ENCODE results near the gene PECR. TPM values are rescaled to one million over a fixed set of nuclear protein-coding genes. Genes with fewer than 3 reads are reported as not detected.
"Not testable (repeated sequence)": the region's sequence is repeated elsewhere in the genome, so short reads cannot be mapped to it uniquely, and the experiment has no call there.

Gene PECR
- total RNA-seq, 2 experiments from 2014 or later, result 17.0 to 20.8 TPM

GRCh38 chr2:216006164-216006663, 75.4 kb downstream of the PECR start:
- intact Hi-C loops (cut with DNase I, micrococcal nuclease), result no loop called here
- ChIA-PET CTCF (interaction anchor here (0.6 to 3.9 kb wide), 8 partner anchors 10 to 96 kb away, joined by 3 to 18 read pairs (median 4); no protein-coding TSS in a partner anchor), POLR2A (interaction anchor here (0.6 to 1.3 kb wide), 2 partner anchors 10 to 59 kb away, joined by 4 read pairs; no protein-coding TSS in a partner anchor)
- Mint-ChIP-seq H3K36me3 (ENCODE audit: low read depth) (no peaks in the 10 kb centered on the region), H3K4me3 (peak overlapping the region; percentile 42), H3K9me3 (ENCODE audit: low read depth) (no peaks in the 10 kb centered on the region), H3K4me1 (peaks cover 50% of the 10 kb centered on the region), H3K27me3 (no peaks in the 10 kb centered on the region), H3K27ac (peak overlapping the region; percentile 85)
- DNase-seq (peak; percentile 73), ATAC-seq (peak; percentile 60)

DNA sequence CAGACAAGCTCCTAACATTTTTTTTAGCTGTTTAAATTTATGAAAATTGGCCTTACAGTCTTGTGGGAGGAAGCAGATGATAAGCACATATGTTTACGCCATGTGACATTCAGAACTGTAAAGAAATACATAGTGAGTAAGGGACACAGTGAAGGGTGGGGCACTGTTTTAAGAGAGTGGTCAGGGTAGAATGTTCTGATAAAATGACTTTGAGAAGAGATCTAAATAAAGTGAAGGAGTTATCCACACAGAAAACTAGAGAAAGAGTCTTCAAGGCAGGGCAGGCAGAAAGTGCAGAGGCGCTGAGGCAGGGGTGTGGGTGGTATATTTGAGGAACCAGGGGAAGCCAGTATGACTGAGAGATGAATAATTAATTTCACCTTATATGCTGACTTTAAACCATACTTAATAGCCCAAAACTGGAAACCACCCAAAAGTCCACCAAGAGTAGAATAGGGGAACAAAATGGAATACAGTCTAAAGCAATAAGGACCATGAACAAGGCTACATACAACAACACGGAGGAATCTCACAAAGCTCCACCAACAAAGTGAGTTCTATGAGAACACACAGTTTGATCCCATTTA, 76.8 kb downstream of the PECR start:
- Mint-ChIP-seq H3K9me3 (ENCODE audit: low read depth) (no peaks in the 10 kb centered on the region), H3K27ac (peak overlapping the region; percentile 79), H3K4me3 (peak overlapping the region; percentile 9), H3K27me3 (no peaks in the 10 kb centered on the region), H3K4me1 (peaks cover 48% of the 10 kb centered on the region), H3K36me3 (ENCODE audit: low read depth) (no peaks in the 10 kb centered on the region)
- intact Hi-C loops (cut with DNase I, micrococcal nuclease), result no loop called here
- POLR2A ChIA-PET, result interaction anchor here (0.6 to 1.0 kb wide), 2 partner anchors 28 to 162 kb away, joined by 3 read pairs; no protein-coding TSS in a partner anchor
- ATAC-seq (peak; percentile 45), DNase-seq (peak; percentile 52)
- CTCF ChIA-PET, result interaction anchor here (1.0 to 3.9 kb wide), 5 partner anchors 11 to 40 kb away, joined by 3 to 18 read pairs (median 4); no protein-coding TSS in a partner anchor

GRCh38 chr2:216003876-216004696, 77.5 kb downstream of the PECR start:
- no peaks in the 10 kb centered on the region for H3K36me3 Mint-ChIP-seq (ENCODE audit: low read depth)
- no peaks in the 10 kb centered on the region for H3K9me3 Mint-ChIP-seq (ENCODE audit: low read depth)
- H3K27me3 Mint-ChIP-seq, result no peaks in the 10 kb centered on the region
- H3K27ac Mint-ChIP-seq, result peak overlapping the region; percentile 79
- no peak for ATAC-seq
- no peak overlapping the region for H3K4me3 Mint-ChIP-seq
- intact Hi-C loops (cut with DNase I, micrococcal nuclease), result no loop called here
- DNase-seq, result no peak
- ChIA-PET CTCF (interaction anchor here (1.0 to 3.9 kb wide), 4 partner anchors 12 to 39 kb away, joined by 3 to 18 read pairs (median 8); no protein-coding TSS in a partner anchor), POLR2A (interaction anchor here (0.6 to 1.0 kb wide), 2 partner anchors 28 to 163 kb away, joined by 3 read pairs; no protein-coding TSS in a partner anchor)
- peaks cover 48% of the 10 kb centered on the region for H3K4me1 Mint-ChIP-seq

DNA sequence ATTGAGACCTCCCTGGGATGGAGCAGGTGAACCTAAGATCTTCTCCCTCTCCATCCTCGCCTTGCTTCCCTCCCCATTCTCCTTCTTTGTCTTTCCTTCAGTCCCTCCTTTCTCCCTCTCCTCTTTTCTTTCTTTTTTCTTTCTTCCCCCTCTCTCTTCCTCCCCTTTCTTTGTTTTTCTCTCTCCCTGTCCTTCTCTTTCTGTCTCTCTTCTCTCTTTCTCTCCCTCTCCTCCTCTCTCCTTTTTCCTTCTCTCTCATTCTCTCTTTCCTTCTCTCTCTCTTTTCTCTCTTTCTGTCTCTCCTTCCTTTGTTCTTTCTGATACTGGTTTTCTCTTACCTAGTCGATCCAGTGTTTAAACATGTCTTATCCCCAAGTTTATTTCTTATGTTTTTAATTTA, 78.9 kb downstream of the PECR start:
- Mint-ChIP-seq H3K27ac (peak overlapping the region; percentile 62), H3K27me3 (no peaks in the 10 kb centered on the region), H3K4me3 (no peak overlapping the region), H3K4me1 (peaks cover 44% of the 10 kb centered on the region), H3K36me3 (ENCODE audit: low read depth) (peaks cover under 1% of the 10 kb centered on the region), H3K9me3 (ENCODE audit: low read depth) (no peaks in the 10 kb centered on the region)
- DNase-seq, result no peak
- intact Hi-C loops (cut with DNase I, micrococcal nuclease), result no loop called here
- CTCF ChIA-PET, result interaction anchor here (0.5 to 1.6 kb wide), 5 partner anchors 11 to 1754 kb away, joined by 3 to 5 read pairs (median 4); no protein-coding TSS in a partner anchor
- POLR2A ChIA-PET, result no interaction called here
- no peak for ATAC-seq

DNA sequence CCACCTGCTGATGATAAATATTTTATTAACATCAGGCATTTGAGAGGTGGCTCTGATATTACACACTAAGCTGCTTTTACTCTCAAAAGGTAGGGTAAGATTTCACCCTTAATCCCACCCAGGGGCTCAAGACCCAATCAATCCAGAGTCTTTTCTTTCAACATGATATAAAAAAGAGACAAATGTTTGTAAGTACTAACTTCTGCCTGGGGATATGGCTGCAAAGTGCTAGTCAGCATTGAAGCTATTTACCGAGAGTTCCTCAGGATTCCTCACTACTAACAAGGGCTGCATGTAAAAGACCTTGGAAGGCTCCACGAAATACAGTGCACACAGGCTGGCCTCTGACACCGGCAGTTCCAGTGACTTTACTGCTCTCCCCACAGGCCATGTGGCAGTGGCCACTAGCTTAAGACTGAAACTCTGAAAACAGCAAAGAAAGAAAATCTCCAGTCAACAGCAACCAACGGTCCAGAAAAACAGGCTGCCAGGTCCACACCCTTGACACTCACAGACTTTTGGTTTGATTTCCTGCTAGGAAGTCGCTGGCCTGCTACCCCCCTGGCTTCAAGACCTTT, 79.4 kb downstream of the PECR start:
- DNase-seq, result no peak
- POLR2A ChIA-PET, result interaction anchor here (0.6 kb wide), 1 partner anchor 107 kb away, joined by 4 read pairs; the partner anchor contains the start of gene XRCC5
- no peak for ATAC-seq
- peaks cover 47% of the 10 kb centered on the region for H3K4me1 Mint-ChIP-seq
- H3K36me3 Mint-ChIP-seq (ENCODE audit: low read depth), result peaks cover 3% of the 10 kb centered on the region
- intact Hi-C loops (cut with DNase I, micrococcal nuclease), result no loop called here
- no peaks in the 10 kb centered on the region for H3K27me3 Mint-ChIP-seq
- H3K27ac Mint-ChIP-seq, result no peak overlapping the region
- no peak overlapping the region for H3K4me3 Mint-ChIP-seq
- no peaks in the 10 kb centered on the region for H3K9me3 Mint-ChIP-seq (ENCODE audit: low read depth)
- CTCF ChIA-PET, result interaction anchor here (0.6 to 1.6 kb wide), 6 partner anchors 10 to 1754 kb away, joined by 3 to 5 read pairs (median 4); no protein-coding TSS in a partner anchor

DNA sequence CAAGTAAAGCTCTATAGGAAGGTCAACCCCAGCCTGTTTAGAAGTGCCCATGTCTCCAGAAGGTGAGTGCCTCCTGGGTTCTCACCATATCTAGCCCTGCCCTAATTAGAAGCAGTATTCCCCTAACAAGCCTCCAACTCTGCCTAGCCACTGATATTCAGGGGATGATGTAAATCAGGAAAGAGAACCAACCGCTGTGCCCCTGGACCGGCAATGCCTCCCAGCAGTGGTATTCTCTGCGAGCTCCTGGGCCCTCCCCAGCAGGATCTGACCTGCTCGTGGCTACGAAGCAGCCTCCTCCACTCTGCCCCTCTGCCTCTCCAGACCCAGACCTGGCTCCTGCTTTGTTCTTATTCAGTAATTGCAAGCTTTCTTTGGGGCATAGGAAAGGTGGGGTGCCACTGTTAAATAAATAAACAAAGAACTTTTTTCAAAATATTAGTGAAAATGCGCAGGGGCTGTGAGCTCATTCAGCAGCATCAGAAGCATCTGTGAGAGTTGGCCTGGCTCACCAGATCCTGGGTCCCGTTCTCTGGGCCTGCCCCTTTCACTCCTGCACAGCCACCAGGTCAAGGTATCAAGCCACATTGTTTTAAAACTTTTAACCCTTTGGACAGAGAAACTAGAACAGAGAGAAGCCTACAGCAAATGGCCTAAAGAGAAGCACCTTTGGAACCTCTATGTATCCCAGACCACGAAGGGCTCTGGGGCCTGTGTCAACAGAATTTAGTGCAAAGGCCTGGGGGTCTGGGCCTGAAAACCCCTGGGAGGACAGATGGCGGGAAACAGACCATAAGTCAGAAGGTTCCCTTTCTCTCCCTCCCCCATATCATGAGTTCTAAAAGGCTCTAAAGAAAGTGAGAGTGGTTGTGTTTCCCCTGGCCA, 80.2 kb downstream of the PECR start:
- DNase-seq, result no peak
- POLR2A ChIA-PET, result interaction anchor here (0.6 kb wide), 1 partner anchor 108 kb away, joined by 4 read pairs; the partner anchor contains the start of gene XRCC5
- no peak for ATAC-seq
- Mint-ChIP-seq H3K27me3 (no peaks in the 10 kb centered on the region), H3K4me3 (no peak overlapping the region), H3K36me3 (ENCODE audit: low read depth) (peaks cover 3% of the 10 kb centered on the region), H3K27ac (no peak overlapping the region), H3K4me1 (peaks cover 40% of the 10 kb centered on the region), H3K9me3 (ENCODE audit: low read depth) (no peaks in the 10 kb centered on the region)
- CTCF ChIA-PET, result interaction anchor here (0.6 to 1.6 kb wide), 7 partner anchors 10 to 51 kb away, joined by 3 to 5 read pairs (median 3); no protein-coding TSS in a partner anchor
- intact Hi-C loops (cut with DNase I, micrococcal nuclease), result no loop called here

DNA sequence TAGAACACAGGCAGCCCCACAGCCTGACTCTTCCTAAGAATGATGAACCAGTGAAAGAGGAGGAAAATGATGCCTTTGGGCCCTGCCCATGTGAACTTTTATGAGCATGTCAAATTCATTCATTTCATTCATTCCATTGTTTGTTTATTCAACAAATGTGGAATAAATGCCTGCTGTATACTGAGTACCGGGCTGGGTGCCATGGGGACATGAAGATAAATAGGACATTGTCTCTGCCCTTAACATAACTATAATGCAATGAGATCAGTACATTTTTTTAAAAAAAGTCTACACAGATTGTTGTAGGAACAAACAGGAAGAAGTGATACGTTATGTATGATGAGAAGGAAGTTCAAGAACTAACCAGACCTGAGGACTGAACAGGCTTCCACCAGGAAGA, 83.0 kb downstream of the PECR start:
- no peaks in the 10 kb centered on the region for H3K27me3 Mint-ChIP-seq
- POLR2A ChIA-PET, result no interaction called here
- peaks cover 3% of the 10 kb centered on the region for H3K9me3 Mint-ChIP-seq (ENCODE audit: low read depth)
- DNase-seq, result no peak
- H3K4me1 Mint-ChIP-seq, result peaks cover 15% of the 10 kb centered on the region
- H3K4me3 Mint-ChIP-seq, result no peak overlapping the region
- CTCF ChIA-PET, result interaction anchor here (1.0 kb wide), 1 partner anchor 18 kb away, joined by 3 read pairs; no protein-coding TSS in a partner anchor
- intact Hi-C loops (cut with DNase I, micrococcal nuclease), result no loop called here
- ATAC-seq, result no peak
- H3K36me3 Mint-ChIP-seq (ENCODE audit: low read depth), result peaks cover 24% of the 10 kb centered on the region
- H3K27ac Mint-ChIP-seq, result no peak overlapping the region

DNA sequence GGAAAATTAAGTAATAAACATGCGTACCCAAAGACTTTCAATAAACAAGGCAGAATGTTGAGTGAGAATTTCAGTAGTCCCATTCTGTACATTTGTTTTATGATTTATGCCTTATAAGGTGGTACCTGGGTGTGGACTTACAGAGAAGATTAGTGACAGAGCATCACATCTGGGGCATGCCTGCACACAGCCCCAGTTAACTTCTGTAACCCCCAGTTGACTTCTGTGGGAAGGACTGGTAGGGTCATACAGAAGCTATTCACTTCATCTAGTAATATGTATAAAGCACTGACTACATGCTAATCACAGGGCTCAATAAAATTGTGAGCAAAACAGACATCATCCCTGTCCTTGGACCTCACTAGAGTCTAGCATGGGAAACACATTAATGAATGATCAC, 84.4 kb downstream of the PECR start:
- DNase-seq (no peak), ATAC-seq (no peak)
- Mint-ChIP-seq H3K9me3 (ENCODE audit: low read depth) (peaks cover 3% of the 10 kb centered on the region), H3K27ac (no peak overlapping the region), H3K4me3 (no peak overlapping the region), H3K36me3 (ENCODE audit: low read depth) (peaks cover 33% of the 10 kb centered on the region), H3K4me1 (peaks cover 6% of the 10 kb centered on the region), H3K27me3 (no peaks in the 10 kb centered on the region)
- POLR2A ChIA-PET, result no interaction called here
- CTCF ChIA-PET, result interaction anchor here (0.6 to 1.0 kb wide), 2 partner anchors 18 to 330 kb away, joined by 3 read pairs; no protein-coding TSS in a partner anchor
- intact Hi-C loops (cut with DNase I, micrococcal nuclease), result no loop called here

GRCh38 chr2:215994911-215995310, 86.7 kb downstream of the PECR start:
- H3K27ac Mint-ChIP-seq, result no peak overlapping the region
- ATAC-seq (no peak), DNase-seq (no peak)
- CTCF ChIA-PET, result interaction anchor here (0.8 kb wide), 1 partner anchor 370 kb away, joined by 4 read pairs; no protein-coding TSS in a partner anchor
- POLR2A ChIA-PET, result no interaction called here
- H3K4me1 Mint-ChIP-seq, result peaks cover 4% of the 10 kb centered on the region
- H3K9me3 Mint-ChIP-seq (ENCODE audit: low read depth), result peaks cover 14% of the 10 kb centered on the region
- no peaks in the 10 kb centered on the region for H3K27me3 Mint-ChIP-seq
- intact Hi-C loops (cut with DNase I, micrococcal nuclease), result no loop called here
- no peak overlapping the region for H3K4me3 Mint-ChIP-seq
- peaks cover 56% of the 10 kb centered on the region for H3K36me3 Mint-ChIP-seq (ENCODE audit: low read depth)

- not testable (repeated sequence) for DNase-seq, ATAC-seq
Measured at GRCh38 chr2:215988556-215989207, 92.9 kb downstream of the PECR start.

More at GRCh38 chr2:215988556-215989207, 92.9 kb downstream of the PECR start:
- Mint-ChIP-seq H3K9me3 (ENCODE audit: low read depth) (peaks cover 30% of the 10 kb centered on the region), H3K36me3 (ENCODE audit: low read depth) (peaks cover 63% of the 10 kb centered on the region)
- H3K4me1 Mint-ChIP-seq; intact Hi-C loops (cut with DNase I, micrococcal nuclease); H3K27ac Mint-ChIP-seq; H3K27me3 Mint-ChIP-seq; H3K4me3 Mint-ChIP-seq: not testable (repeated sequence)
- ChIA-PET POLR2A (interaction anchor here (1.0 kb wide), 1 partner anchor 35 kb away, joined by 3 read pairs; no protein-coding TSS in a partner anchor), CTCF (interaction anchor here (0.6 kb wide), 2 partner anchors 283 to 312 kb away, joined by 3 read pairs; no protein-coding TSS in a partner anchor)
